GM12878 (cell line): ENCODE results near the gene MXD4. TPM values are rescaled to one million over a fixed set of nuclear protein-coding genes. Genes with fewer than 3 reads are reported as not detected.

Source experiments
- ATAC-seq: fragments of 200-7000 bp; cut with Tn5 transposase; 3 replicates; pipeline ENCODE4 v1.9.1; 2020; ENCODE audit warnings: mild to moderate bottlenecking, moderate library complexity
- BruUV-seq: library from RNA; stranded (reverse); fragments of 400-500 nt; replicated peaks from 2 replicates; lab custom pipeline; 2021; lab: Mats Ljungman, UMichigan
- CTCF ChIA-PET: fragments of 300-600 bp; sonication (Branson Sonifier 250); formaldehyde crosslinking; extraction: SDS; loops from one replicate; lab custom pipeline; 2021; ENCODE audit warnings: inconsistent platforms; lab: Yijun Ruan, JAX
- POLR2A ChIA-PET: fragments of 350-600 bp; formaldehyde crosslinking; extraction: SDS; loops from one replicate; lab custom pipeline; 2021; ENCODE audit warnings: inconsistent platforms; lab: Charles Lee
- RAD21 ChIA-PET: fragments of 300-600 bp; sonication (Branson Sonifier 250); formaldehyde crosslinking; loops from one replicate; lab custom pipeline; 2023; ENCODE audit warnings: antibody characterized with exemption; ENCODE audit not compliant: unreplicated experiment; lab: Charles Lee
- SMC1A ChIA-PET: fragments of 300-600 bp; sonication (Branson Sonifier 250); formaldehyde crosslinking; loops from one replicate; lab custom pipeline; 2023; ENCODE audit not compliant: unreplicated experiment, uncharacterized antibody; lab: Charles Lee
- DNase-seq: peaks from one replicate; pipeline ENCODE4 v3.0.0-alpha.2; 2011; ENCODE audit warnings: low read depth, low spot score
- FAIRE-seq: peaks from 3 replicates; lab custom pipeline; 2011; peaks lifted over from hg19 to GRCh38; lab: Jason Lieb, UNC
- H2AFZ ChIP-seq: 2 replicates; pipeline ENCODE4 v1.6.0; 2011; ENCODE audit warnings: low read depth, low read length, control low read depth; ENCODE audit not compliant: control insufficient read depth
- H3K27ac ChIP-seq: 2 replicates; pipeline ENCODE4 v1.5.1; 2011; ENCODE audit warnings: control low read depth; ENCODE audit not compliant: control insufficient read depth, insufficient read depth
- H3K27me3 ChIP-seq, 2 experiments: replicated peaks in 1 of 2; 2 replicates each; pipeline versions ENCODE4 v1.6.0 to v1.6.1; 2011; ENCODE audit warnings: low read length in 1 of 2; ENCODE audit not compliant: control insufficient read depth in 2 of 2, insufficient read depth in 2 of 2
- H3K36me3 ChIP-seq, 2 experiments: 2 replicates each; pipeline ENCODE4 v1.5.1; 2011; ENCODE audit warnings: low read length in 1 of 2; ENCODE audit not compliant: control insufficient read depth in 2 of 2, insufficient read depth in 2 of 2
- H3K4me1 ChIP-seq: 2 replicates; pipeline ENCODE4 v1.6.1; 2011; ENCODE audit warnings: mild to moderate bottlenecking, low read length, moderate library complexity, mixed read lengths; ENCODE audit not compliant: control insufficient read depth, insufficient read depth
- H3K4me2 ChIP-seq: 2 replicates; pipeline ENCODE4 v1.6.0; 2011; ENCODE audit warnings: control low read depth; ENCODE audit not compliant: control insufficient read depth, insufficient read depth
- H3K4me3 ChIP-seq: fragments of 200-600 bp; sonication (generic); 2 replicates; pipeline ENCODE4 v1.5.1; 2016
- H3K79me2 ChIP-seq: 2 replicates; pipeline ENCODE4 v1.6.0; 2011; ENCODE audit warnings: low read length; ENCODE audit not compliant: control insufficient read depth, insufficient read depth
- H3K9ac ChIP-seq: 2 replicates; pipeline ENCODE4 v1.8.0; 2011; ENCODE audit warnings: low read length, control low read depth, mixed read lengths; ENCODE audit not compliant: control insufficient read depth, insufficient read depth
- H3K9me3 ChIP-seq: replicated peaks from 3 replicates; pipeline ENCODE4 v1.5.1; 2011; ENCODE audit warnings: mild to moderate bottlenecking, low read length; ENCODE audit not compliant: control insufficient read depth, insufficient read depth
- H4K20me1 ChIP-seq: 2 replicates; pipeline ENCODE4 v1.6.0; 2011; ENCODE audit not compliant: control insufficient read depth, insufficient read depth
- BCL11A ChIP-seq: IDR thresholded peaks from 2 replicates; pipeline ENCODE4 v1.6.1; 2011; ENCODE audit warnings: low read depth, low read length
- CTCF ChIP-seq, 3 experiments: IDR thresholded peaks in 2 of 3; conservative IDR thresholded peaks in 1 of 3; 2 replicates each; pipeline ENCODE4 v1.5.1; 2011; ENCODE audit warnings: low read depth in 3 of 3, low read length in 3 of 3, mild to moderate bottlenecking in 3 of 3, control low read depth in 2 of 3, moderate library complexity in 2 of 3, inconsistent platforms in 1 of 3, mixed read lengths in 1 of 3; ENCODE audit not compliant: control insufficient read depth in 2 of 3, insufficient read depth in 1 of 3; ENCODE audit errors: extremely low read depth in 1 of 3
- TBL1XR1 ChIP-seq: IDR thresholded peaks from 2 replicates; pipeline ENCODE4 v1.6.1; 2012; ENCODE audit warnings: low read depth, low read length, improper control_type of control experiment
- TCF3 ChIP-seq: IDR thresholded peaks from 2 replicates; pipeline ENCODE4 v1.6.1; 2012; ENCODE audit warnings: low read depth, mild to moderate bottlenecking, low read length, borderline replicate concordance; ENCODE audit not compliant: insufficient read depth
- YBX1 ChIP-seq: fragments of 450-650 bp; IDR thresholded peaks from 2 replicates; pipeline ENCODE4 v1.6.1; 2016; ENCODE audit warnings: antibody characterized with exemption
- WGBS: methylation state at CpG from one replicate; pipeline ENCODE4 v1.1.6; 2016; ENCODE audit warnings: low lambda C conversion rate; ENCODE audit not compliant: insufficient replicate concordance, insufficient coverage; ENCODE audit errors: missing lambda C conversion rate; 5-methylcytosine and 5-hydroxymethylcytosine counted together
- in situ Hi-C: fragments of 300-500 bp; cut with MboI; formaldehyde crosslinking; loops from 9 replicates; pipeline ENCODE4 v1.14.3; 2018; ENCODE audit warnings: mixed read lengths
- intact Hi-C: fragments of 100-400 bp; cut with micrococcal nuclease; formaldehyde crosslinking; loops from one replicate; pipeline ENCODE4 v1.14.2; 2022; ENCODE audit not compliant: unreplicated experiment
- polyA plus RNA-seq, 11 experiments: library from polyadenylated mRNA; depleted of rRNA in 4 of 11; unstranded in 6 of 11; stranded (reverse) in 5 of 11; fragments of >200 nt; fragmentation: Nextera tagmentation in 4 of 11; fragmentation: Illumina TruSeq in 1 of 11; extraction: Ambion mirVana in 4 of 11; extraction: Trizol in 1 of 11; gene quantifications; 1 replicate in 1 of 11; 2 replicates in 10 of 11; pipeline versions ENCODE4 v1.2.1 to v1.2.3, GENCODE V29; 2011 to 2016; ENCODE audit warnings: inconsistent platforms in 2 of 11, missing spikeins in 2 of 11, low read depth in 1 of 11
- total RNA-seq, 4 experiments: library from RNA; depleted of rRNA in 3 of 4; stranded (reverse); fragments of >200 nt in 3 of 4; fragmentation: Illumina TruSeq in 1 of 4; extraction: Trizol in 1 of 4; gene quantifications; 2 replicates each; pipeline versions ENCODE4 v1.2.1 to v1.2.3, GENCODE V29; 2013 to 2021
- TF ChIP-seq, protein P1 (sequence below): fragments of 150-350 bp; IDR thresholded peaks from 2 replicates; pipeline ENCODE4 v1.6.1; 2016; ENCODE audit warnings: low read depth, low read length

MXD4 gene
- total and polyA plus RNA-seq, 10 of the 15 experiments (the other 5 are each of a cell fraction or from before 2014, with no cell fraction given), result 0.21 to 25.6 (median 5.2) TPM

- BruUV-seq, result no TSS peak
- FAIRE-seq (no peak), DNase-seq (no peak)
- RAD21 ChIA-PET, result interaction anchor here (1.7 kb wide), 1 partner anchor 11 kb away, joined by 4 read pairs; the partner anchor contains the start of gene MXD4
- no peak overlapping the region for H2AFZ ChIP-seq
- no peaks in the 10 kb centered on the region for H3K27me3 ChIP-seq
- H3K36me3 ChIP-seq, result peaks cover 0 to 4% of the 10 kb centered on the region in 2 experiments; a peak in 1 of 4 replicates
- no peak overlapping the region for H3K4me3 ChIP-seq
- TF ChIP-seq YBX1 (no peak), TBL1XR1 (no peak), CTCF (IDR thresholded peaks at IDR 0.05 in 2 of 3, conservative IDR thresholded peaks at IDR 0.05 in 1 of 3; ENCODE audit: control insufficient read depth in 2 of 3, extremely low read depth in 1 of 3, insufficient read depth in 1 of 3, low read depth in 3 of 3, low read length in 3 of 3) (no peak), BCL11A (no peak), TCF3 (no peak)
- TF ChIP-seq, protein P1, sequence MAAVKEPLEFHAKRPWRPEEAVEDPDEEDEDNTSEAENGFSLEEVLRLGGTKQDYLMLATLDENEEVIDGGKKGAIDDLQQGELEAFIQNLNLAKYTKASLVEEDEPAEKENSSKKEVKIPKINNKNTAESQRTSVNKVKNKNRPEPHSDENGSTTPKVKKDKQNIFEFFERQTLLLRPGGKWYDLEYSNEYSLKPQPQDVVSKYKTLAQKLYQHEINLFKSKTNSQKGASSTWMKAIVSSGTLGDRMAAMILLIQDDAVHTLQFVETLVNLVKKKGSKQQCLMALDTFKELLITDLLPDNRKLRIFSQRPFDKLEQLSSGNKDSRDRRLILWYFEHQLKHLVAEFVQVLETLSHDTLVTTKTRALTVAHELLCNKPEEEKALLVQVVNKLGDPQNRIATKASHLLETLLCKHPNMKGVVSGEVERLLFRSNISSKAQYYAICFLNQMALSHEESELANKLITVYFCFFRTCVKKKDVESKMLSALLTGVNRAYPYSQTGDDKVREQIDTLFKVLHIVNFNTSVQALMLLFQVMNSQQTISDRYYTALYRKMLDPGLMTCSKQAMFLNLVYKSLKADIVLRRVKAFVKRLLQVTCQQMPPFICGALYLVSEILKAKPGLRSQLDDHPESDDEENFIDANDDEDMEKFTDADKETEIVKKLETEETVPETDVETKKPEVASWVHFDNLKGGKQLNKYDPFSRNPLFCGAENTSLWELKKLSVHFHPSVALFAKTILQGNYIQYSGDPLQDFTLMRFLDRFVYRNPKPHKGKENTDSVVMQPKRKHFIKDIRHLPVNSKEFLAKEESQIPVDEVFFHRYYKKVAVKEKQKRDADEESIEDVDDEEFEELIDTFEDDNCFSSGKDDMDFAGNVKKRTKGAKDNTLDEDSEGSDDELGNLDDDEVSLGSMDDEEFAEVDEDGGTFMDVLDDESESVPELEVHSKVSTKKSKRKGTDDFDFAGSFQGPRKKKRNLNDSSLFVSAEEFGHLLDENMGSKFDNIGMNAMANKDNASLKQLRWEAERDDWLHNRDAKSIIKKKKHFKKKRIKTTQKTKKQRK, result no peak
- TF ChIP-seq, all 136 proteins: peak for 0
- in situ Hi-C loops, result no loop called here
- no peaks in the 10 kb centered on the region for H4K20me1 ChIP-seq
- POLR2A ChIA-PET, result interaction anchor here (1.7 kb wide), 1 partner anchor 11 kb away, joined by 4 read pairs; the partner anchor contains the start of gene MXD4
- no peaks in the 10 kb centered on the region for H3K9me3 ChIP-seq
- intact Hi-C loops, result no loop called here
- SMC1A ChIA-PET, result no interaction called here
- no peak overlapping the region for H3K27ac ChIP-seq
- no peak overlapping the region for H3K4me2 ChIP-seq
- CTCF ChIA-PET, result no interaction called here
- no peaks in the 10 kb centered on the region for H3K79me2 ChIP-seq
- no peak overlapping the region for H3K9ac ChIP-seq
- ATAC-seq, result no peak
- 90% methylated on average over 24 of the region's 25 CpGs for WGBS
- H3K4me1 ChIP-seq, result no peaks in the 10 kb centered on the region
Observed at GRCh38 chr4:2251073-2251794, 10.7 kb downstream of the MXD4 start.
